GM19239 (cell line): ENCODE data around the gene LRRC2.
"Not testable (repeated sequence)": the region's sequence is repeated elsewhere in the genome, so short reads cannot be mapped to it uniquely, and the experiment has no call there.

Source experiments
- DNase-seq: peaks from one replicate; pipeline ENCODE4 v3.0.0; 2011; ENCODE audit warnings: low spot score; ENCODE audit not compliant: insufficient read length
- FAIRE-seq: peaks from 2 replicates; lab custom pipeline; 2011; peaks lifted over from hg19 to GRCh38; lab: Jason Lieb, UNC

LRRC2 gene

GRCh38 chr3:46537779-46538178 lies 28.3 kb downstream of the LRRC2 start:
- DNase-seq = no peak
- no peak for FAIRE-seq

- FAIRE-seq = peak; percentile 79
- DNase-seq = no peak
These were observed 28.8 kb downstream of the LRRC2 start for GRCh38 chr3:46537316-46537715.

GRCh38 chr3:46536758-46537157 lies 29.3 kb downstream of the LRRC2 start:
- FAIRE-seq (peak; percentile 18), DNase-seq (no peak)

- FAIRE-seq (no peak), DNase-seq (no peak)
These were observed 30.4 kb downstream of the LRRC2 start for GRCh38 chr3:46535746-46536145.

- no peak for FAIRE-seq
- DNase-seq = no peak
These were observed 33.0 kb downstream of the LRRC2 start for GRCh38 chr3:46533091-46533490.

- FAIRE-seq (peak; percentile 11), DNase-seq (no peak)
These were observed 38.9 kb downstream of the LRRC2 start for GRCh38 chr3:46527239-46527638.

GRCh38 chr3:46524832-46525231 lies 41.3 kb downstream of the LRRC2 start:
- FAIRE-seq = no peak
- DNase-seq = no peak

GRCh38 chr3:46524008-46524407 lies 42.1 kb downstream of the LRRC2 start:
- FAIRE-seq = no peak

GRCh38 chr3:46523556-46523955 lies 42.5 kb downstream of the LRRC2 start:
- FAIRE-seq = no peak
- no peak for DNase-seq

More at GRCh38 chr3:46524008-46524407, 42.1 kb downstream of the LRRC2 start:
- DNase-seq = no peak

- FAIRE-seq, DNase-seq: not testable (repeated sequence)
These were observed 43.9 kb downstream of the LRRC2 start for GRCh38 chr3:46522201-46522600.

- no peak for DNase-seq
- FAIRE-seq = no peak
These were observed 45.0 kb downstream of the LRRC2 start for GRCh38 chr3:46521096-46521495.

- DNase-seq (no peak), FAIRE-seq (no peak)
These were observed 45.6 kb downstream of the LRRC2 start for GRCh38 chr3:46520531-46520930.

- DNase-seq (no peak), FAIRE-seq (no peak)
These were observed 46.1 kb downstream of the LRRC2 start for GRCh38 chr3:46519952-46520351.

GRCh38 chr3:46517784-46518181 lies 48.3 kb downstream of the LRRC2 start:
- no peak for FAIRE-seq
- no peak for DNase-seq

- DNase-seq = no peak
- FAIRE-seq = no peak
These were observed 48.9 kb downstream of the LRRC2 start for GRCh38 chr3:46517016-46517783.

- DNase-seq (no peak), FAIRE-seq (no peak)
These were observed 49.6 kb downstream of the LRRC2 start for GRCh38 chr3:46516521-46516920.

- FAIRE-seq (no peak), DNase-seq (no peak)
These were observed 53.8 kb downstream of the LRRC2 start for GRCh38 chr3:46512191-46512749.

GRCh38 chr3:46509661-46510187 lies 56.4 kb downstream of the LRRC2 start:
- FAIRE-seq = no peak

GRCh38 chr3:46508850-46509591 lies 57.1 kb downstream of the LRRC2 start:
- FAIRE-seq = peak; percentile 11
- no peak for DNase-seq

More at GRCh38 chr3:46509661-46510187, 56.4 kb downstream of the LRRC2 start:
- DNase-seq = no peak

- FAIRE-seq = no peak
These were observed 59.6 kb downstream of the LRRC2 start for GRCh38 chr3:46506526-46506925.

GRCh38 chr3:46505953-46506352 lies 60.1 kb downstream of the LRRC2 start:
- FAIRE-seq = no peak
- DNase-seq = no peak

More at GRCh38 chr3:46506526-46506925, 59.6 kb downstream of the LRRC2 start:
- DNase-seq = no peak
